Smooth muscle cell of the pulmonary artery (primary cell): ENCODE results near the gene LARP1. TPM values are rescaled to one million over a fixed set of nuclear protein-coding genes. Genes with fewer than 3 reads are reported as not detected.

Experiments used
- total RNA-seq: library from RNA; depleted of rRNA; stranded (reverse); fragments of >200 nt; gene quantifications from 2 replicates; pipeline ENCODE4 v1.2.3, GENCODE V29; 2014

LARP1 gene
- total RNA-seq: 76.8 and 109 TPM in 2 replicates

GRCh38 chr5:154755361-154756008, at the start of gene LARP1:
TSS of gene LARP1 (plus strand) at chr5:154755377. CDS start at chr5:154755758, 381 bp downstream.

GRCh38 chr5:154850255-154851062, 95.3 kb downstream of the LARP1 start, which contains the start of gene FAXDC2:
TSS of gene FAXDC2 (minus strand) at chr5:154850603. CDS start at chr5:154838178, 12,425 bp downstream.

GRCh38 chr5:154858297-154858971, 103.3 kb downstream of the LARP1 start, which contains the start of gene CNOT8:
TSS of gene CNOT8 (plus strand) at chr5:154858627. CDS start at chr5:154863279, 4,652 bp downstream.

Other genes starting within 250 kb of the LARP1 start
- gene FAXDC2, start 95.2 kb downstream of the LARP1 start, total RNA-seq: 4.3 and 7.4 TPM in 2 replicates
- gene CNOT8, start 103.2 kb downstream of the LARP1 start, total RNA-seq: 55.8 and 79.7 TPM in 2 replicates
- gene GEMIN5, start 182.8 kb downstream of the LARP1 start, total RNA-seq: 16.7 and 20.7 TPM in 2 replicates
- gene MRPL22, start 185.7 kb downstream of the LARP1 start, total RNA-seq: 12.8 and 14.1 TPM in 2 replicates